WTC11 (cell line): ENCODE measurements around the gene NRROS. TPM values are rescaled to one million over a fixed set of nuclear protein-coding genes. Genes with fewer than 3 reads are reported as not detected.

ENCODE experiments used
- ATAC-seq: fragments of 200-7000 bp; cut with Tn5 transposase; 2 replicates; pipeline ENCODE4 v1.10.0; 2021; ENCODE audit warnings: mild to moderate bottlenecking, moderate library complexity
- CTCF ChIA-PET: fragments of 300-600 bp; sonication (Branson Sonifier 250); formaldehyde crosslinking; loops from one replicate; lab custom pipeline; 2021; ENCODE audit warnings: antibody characterized with exemption; lab: Charles Lee
- POLR2A ChIA-PET: fragments of 350-600 bp; sonication (Branson Sonifier 250); formaldehyde crosslinking; loops from one replicate; lab custom pipeline; 2021; ENCODE audit warnings: antibody characterized with exemption; lab: Charles Lee
- DNase-seq: peaks from one replicate; pipeline ENCODE4 v3.0.0; 2021; ENCODE audit warnings: low spot score
- H3K27ac Mint-ChIP-seq: 2 replicates; pipeline ENCODE4 v1.8.0; 2021; ENCODE audit warnings: mixed read lengths
- H3K27me3 Mint-ChIP-seq: 2 replicates; pipeline ENCODE4 v1.8.0; 2021; ENCODE audit warnings: low read depth, mild to moderate bottlenecking, moderate library complexity, mixed read lengths
- H3K36me3 Mint-ChIP-seq: 2 replicates; pipeline ENCODE4 v1.8.0; 2021; ENCODE audit warnings: mixed read lengths
- H3K4me1 Mint-ChIP-seq: 2 replicates; pipeline ENCODE4 v1.8.0; 2022; ENCODE audit warnings: mixed read lengths
- H3K4me3 Mint-ChIP-seq: 2 replicates; pipeline ENCODE4 v1.8.0; 2021; ENCODE audit warnings: mild to moderate bottlenecking, moderate library complexity, mixed read lengths
- H3K9me3 Mint-ChIP-seq: 2 replicates; pipeline ENCODE4 v1.8.0; 2021; ENCODE audit warnings: mixed read lengths
- AR ChIP-seq: fragments of 250-450 bp; sonication (Bioruptor Pico); IDR thresholded peaks from 2 replicates; pipeline ENCODE4 v1.9.0; 2021; ENCODE audit warnings: mild to moderate bottlenecking
- ATF6 ChIP-seq: sonication (generic); formaldehyde crosslinking; IDR thresholded peaks from 2 replicates; pipeline ENCODE4 v1.8.1; 2023; ENCODE audit warnings: mild to moderate bottlenecking, missing genetic modification reagents
- CREB1 ChIP-seq: sonication (generic); formaldehyde crosslinking; IDR thresholded peaks from 2 replicates; pipeline ENCODE4 v1.8.0; 2023; ENCODE audit warnings: mild to moderate bottlenecking, missing genetic modification reagents
- CREM ChIP-seq: sonication (generic); formaldehyde crosslinking; IDR thresholded peaks from 2 replicates; pipeline ENCODE4 v1.8.1; 2022; ENCODE audit warnings: mild to moderate bottlenecking, missing genetic modification reagents, moderate library complexity
- ESRRA ChIP-seq: sonication (generic); formaldehyde crosslinking; IDR thresholded peaks from 2 replicates; pipeline ENCODE4 v1.8.1; 2022; ENCODE audit warnings: mild to moderate bottlenecking, missing genetic modification reagents, borderline replicate concordance
- ETV6 ChIP-seq: sonication (generic); formaldehyde crosslinking; IDR thresholded peaks from 2 replicates; pipeline ENCODE4 v1.8.1; 2022; ENCODE audit warnings: mild to moderate bottlenecking, missing genetic modification reagents
- IRF2 ChIP-seq: sonication (generic); formaldehyde crosslinking; IDR thresholded peaks from 2 replicates; pipeline ENCODE4 v1.8.0; 2022; ENCODE audit warnings: low read depth, missing genetic modification reagents, borderline replicate concordance
- JUN ChIP-seq: sonication (generic); formaldehyde crosslinking; IDR thresholded peaks from 2 replicates; pipeline ENCODE4 v1.8.0; 2023; ENCODE audit warnings: mild to moderate bottlenecking, missing genetic modification reagents
- NR3C1 ChIP-seq: sonication (generic); formaldehyde crosslinking; conservative IDR thresholded peaks from 2 replicates; pipeline ENCODE4 v1.8.1; 2023; ENCODE audit warnings: low read depth, mild to moderate bottlenecking, missing genetic modification reagents
- RORB ChIP-seq: fragments of 250-450 bp; sonication (Bioruptor Pico); IDR thresholded peaks from 2 replicates; pipeline ENCODE4 v1.9.0; 2021; ENCODE audit warnings: mild to moderate bottlenecking
- SMAD4 ChIP-seq: sonication (generic); formaldehyde crosslinking; IDR thresholded peaks from 2 replicates; pipeline ENCODE4 v1.8.0; 2022; ENCODE audit warnings: mild to moderate bottlenecking, missing genetic modification reagents
- TEAD1 ChIP-seq: sonication (generic); formaldehyde crosslinking; IDR thresholded peaks from 2 replicates; pipeline ENCODE4 v1.8.0; 2022; ENCODE audit warnings: mild to moderate bottlenecking, missing genetic modification reagents
- ZNF263 ChIP-seq: sonication (generic); formaldehyde crosslinking; IDR thresholded peaks from 2 replicates; pipeline ENCODE4 v1.8.1; 2022; ENCODE audit warnings: low read depth, mild to moderate bottlenecking, moderate library complexity, missing genetic modification reagents
- ZNF416 ChIP-seq: fragments of 250-450 bp; sonication (Bioruptor Pico); IDR thresholded peaks from 2 replicates; pipeline ENCODE4 v1.9.0; 2021; ENCODE audit warnings: mild to moderate bottlenecking, inconsistent platforms
- total RNA-seq: library from RNA; stranded (reverse); gene quantifications from 3 replicates; pipeline ENCODE4 v1.2.3, GENCODE V29; 2021
- TF ChIP-seq, protein P1 (sequence below): sonication (generic); formaldehyde crosslinking; IDR thresholded peaks from 2 replicates; pipeline ENCODE4 v1.8.1; 2023; ENCODE audit warnings: mild to moderate bottlenecking, moderate library complexity, missing genetic modification reagents
- TF ChIP-seq, protein P2 (sequence below): sonication (generic); formaldehyde crosslinking; IDR thresholded peaks from 2 replicates; pipeline ENCODE4 v1.8.1; 2022; ENCODE audit warnings: low read depth, mild to moderate bottlenecking, moderate library complexity, missing genetic modification reagents, borderline replicate concordance
- TF ChIP-seq, protein P3 (sequence below): sonication (generic); formaldehyde crosslinking; IDR thresholded peaks from 2 replicates; pipeline ENCODE4 v1.8.0; 2022; ENCODE audit warnings: mild to moderate bottlenecking, missing genetic modification reagents
- TF ChIP-seq, protein P4 (sequence below): sonication (generic); formaldehyde crosslinking; IDR thresholded peaks from 2 replicates; pipeline ENCODE4 v1.8.0; 2023; ENCODE audit warnings: missing genetic modification reagents, mild to moderate bottlenecking, borderline replicate concordance

The NRROS gene
- total RNA-seq, 1 experiment from 2014 or later, result 3.1 TPM

DNA sequence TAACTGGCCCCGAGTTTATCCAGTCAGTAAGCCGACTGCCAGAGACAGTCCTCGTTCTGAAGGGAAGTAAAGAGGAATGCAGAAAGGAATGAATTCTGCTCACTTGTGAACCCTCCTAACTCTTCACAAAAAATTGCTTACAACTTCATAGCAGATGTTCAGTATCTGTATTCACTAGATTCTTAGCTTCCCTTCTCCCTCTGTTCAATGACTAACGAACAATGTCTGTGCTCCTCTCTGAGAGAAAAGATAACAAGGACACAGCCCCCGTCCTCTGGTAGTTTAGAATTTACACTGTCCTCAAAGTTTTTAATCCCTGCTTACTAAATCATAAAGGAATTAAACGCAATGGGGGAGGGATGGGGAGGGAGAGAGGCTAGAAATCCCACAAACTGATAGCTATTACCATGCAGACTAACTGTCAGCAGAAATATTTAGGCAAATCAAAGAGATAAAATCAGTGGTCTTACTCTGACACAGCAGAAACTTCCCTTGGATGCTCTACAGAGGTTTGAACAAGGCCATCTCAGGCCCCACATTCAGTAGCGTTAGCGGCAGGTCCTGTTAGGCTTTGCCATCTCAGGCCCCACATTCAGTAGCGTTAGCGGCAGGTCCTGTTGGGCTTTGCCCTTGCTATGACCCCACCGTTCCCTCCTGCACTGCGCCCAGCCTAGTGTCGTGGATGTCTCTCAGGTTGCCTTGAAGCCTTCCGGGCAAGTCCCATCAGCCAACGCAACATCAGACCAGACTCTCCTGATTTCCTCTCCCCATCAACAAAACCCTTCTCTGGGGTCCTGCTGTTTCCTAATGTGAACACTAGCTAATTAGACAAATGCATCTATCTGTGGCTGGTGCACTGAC, 23.4 kb downstream of the NRROS start:
- no peaks in the 10 kb centered on the region for H3K27me3 Mint-ChIP-seq
- DNase-seq, result no peak
- ChIA-PET POLR2A (interaction anchor here (1.2 kb wide), 1 partner anchor 30 kb away, joined by 3 read pairs; no protein-coding TSS in a partner anchor), CTCF (no interaction called here)
- H3K4me1 Mint-ChIP-seq, result peaks cover 21% of the 10 kb centered on the region
- no peak for ATAC-seq
- no peak overlapping the region for H3K4me3 Mint-ChIP-seq
- H3K36me3 Mint-ChIP-seq, result no peaks in the 10 kb centered on the region
- TF ChIP-seq AR (CRISPR knock-in tag), result no peak
- no peak for TF ChIP-seq JUN
- TF ChIP-seq SMAD4 (CRISPR knock-in tag), result no peak
- TF ChIP-seq, protein P1, sequence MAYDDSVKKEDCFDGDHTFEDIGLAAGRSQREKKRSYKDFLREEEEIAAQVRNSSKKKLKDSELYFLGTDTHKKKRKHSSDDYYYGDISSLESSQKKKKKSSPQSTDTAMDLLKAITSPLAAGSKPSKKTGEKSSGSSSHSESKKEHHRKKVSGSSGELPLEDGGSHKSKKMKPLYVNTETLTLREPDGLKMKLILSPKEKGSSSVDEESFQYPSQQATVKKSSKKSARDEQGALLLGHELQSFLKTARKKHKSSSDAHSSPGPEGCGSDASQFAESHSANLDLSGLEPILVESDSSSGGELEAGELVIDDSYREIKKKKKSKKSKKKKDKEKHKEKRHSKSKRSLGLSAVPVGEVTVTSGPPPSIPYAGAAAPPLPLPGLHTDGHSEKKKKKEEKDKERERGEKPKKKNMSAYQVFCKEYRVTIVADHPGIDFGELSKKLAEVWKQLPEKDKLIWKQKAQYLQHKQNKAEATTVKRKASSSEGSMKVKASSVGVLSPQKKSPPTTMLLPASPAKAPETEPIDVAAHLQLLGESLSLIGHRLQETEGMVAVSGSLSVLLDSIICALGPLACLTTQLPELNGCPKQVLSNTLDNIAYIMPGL (CRISPR knock-in tag), result no peak
- no peak for TF ChIP-seq CREB1
- TF ChIP-seq ZNF263 (CRISPR knock-in tag), result no peak
- no peak for TF ChIP-seq ATF6
- TF ChIP-seq, protein P2, sequence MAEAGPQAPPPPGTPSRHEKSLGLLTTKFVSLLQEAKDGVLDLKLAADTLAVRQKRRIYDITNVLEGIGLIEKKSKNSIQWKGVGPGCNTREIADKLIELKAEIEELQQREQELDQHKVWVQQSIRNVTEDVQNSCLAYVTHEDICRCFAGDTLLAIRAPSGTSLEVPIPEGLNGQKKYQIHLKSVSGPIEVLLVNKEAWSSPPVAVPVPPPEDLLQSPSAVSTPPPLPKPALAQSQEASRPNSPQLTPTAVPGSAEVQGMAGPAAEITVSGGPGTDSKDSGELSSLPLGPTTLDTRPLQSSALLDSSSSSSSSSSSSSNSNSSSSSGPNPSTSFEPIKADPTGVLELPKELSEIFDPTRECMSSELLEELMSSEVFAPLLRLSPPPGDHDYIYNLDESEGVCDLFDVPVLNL (CRISPR knock-in tag), result no peak
- TF ChIP-seq ETV6 (CRISPR knock-in tag), result no peak
- TF ChIP-seq, protein P3, sequence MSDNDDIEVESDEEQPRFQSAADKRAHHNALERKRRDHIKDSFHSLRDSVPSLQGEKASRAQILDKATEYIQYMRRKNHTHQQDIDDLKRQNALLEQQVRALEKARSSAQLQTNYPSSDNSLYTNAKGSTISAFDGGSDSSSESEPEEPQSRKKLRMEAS (CRISPR knock-in tag), result no peak
- TF ChIP-seq, protein P4, sequence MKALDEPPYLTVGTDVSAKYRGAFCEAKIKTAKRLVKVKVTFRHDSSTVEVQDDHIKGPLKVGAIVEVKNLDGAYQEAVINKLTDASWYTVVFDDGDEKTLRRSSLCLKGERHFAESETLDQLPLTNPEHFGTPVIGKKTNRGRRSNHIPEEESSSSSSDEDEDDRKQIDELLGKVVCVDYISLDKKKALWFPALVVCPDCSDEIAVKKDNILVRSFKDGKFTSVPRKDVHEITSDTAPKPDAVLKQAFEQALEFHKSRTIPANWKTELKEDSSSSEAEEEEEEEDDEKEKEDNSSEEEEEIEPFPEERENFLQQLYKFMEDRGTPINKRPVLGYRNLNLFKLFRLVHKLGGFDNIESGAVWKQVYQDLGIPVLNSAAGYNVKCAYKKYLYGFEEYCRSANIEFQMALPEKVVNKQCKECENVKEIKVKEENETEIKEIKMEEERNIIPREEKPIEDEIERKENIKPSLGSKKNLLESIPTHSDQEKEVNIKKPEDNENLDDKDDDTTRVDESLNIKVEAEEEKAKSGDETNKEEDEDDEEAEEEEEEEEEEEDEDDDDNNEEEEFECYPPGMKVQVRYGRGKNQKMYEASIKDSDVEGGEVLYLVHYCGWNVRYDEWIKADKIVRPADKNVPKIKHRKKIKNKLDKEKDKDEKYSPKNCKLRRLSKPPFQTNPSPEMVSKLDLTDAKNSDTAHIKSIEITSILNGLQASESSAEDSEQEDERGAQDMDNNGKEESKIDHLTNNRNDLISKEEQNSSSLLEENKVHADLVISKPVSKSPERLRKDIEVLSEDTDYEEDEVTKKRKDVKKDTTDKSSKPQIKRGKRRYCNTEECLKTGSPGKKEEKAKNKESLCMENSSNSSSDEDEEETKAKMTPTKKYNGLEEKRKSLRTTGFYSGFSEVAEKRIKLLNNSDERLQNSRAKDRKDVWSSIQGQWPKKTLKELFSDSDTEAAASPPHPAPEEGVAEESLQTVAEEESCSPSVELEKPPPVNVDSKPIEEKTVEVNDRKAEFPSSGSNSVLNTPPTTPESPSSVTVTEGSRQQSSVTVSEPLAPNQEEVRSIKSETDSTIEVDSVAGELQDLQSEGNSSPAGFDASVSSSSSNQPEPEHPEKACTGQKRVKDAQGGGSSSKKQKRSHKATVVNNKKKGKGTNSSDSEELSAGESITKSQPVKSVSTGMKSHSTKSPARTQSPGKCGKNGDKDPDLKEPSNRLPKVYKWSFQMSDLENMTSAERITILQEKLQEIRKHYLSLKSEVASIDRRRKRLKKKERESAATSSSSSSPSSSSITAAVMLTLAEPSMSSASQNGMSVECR (CRISPR knock-in tag), result no peak
- no peak for TF ChIP-seq IRF2 (CRISPR knock-in tag)
- TF ChIP-seq RORB, result no peak
- no peak for TF ChIP-seq TEAD1
- no peak for TF ChIP-seq CREM
- no peak for TF ChIP-seq NR3C1 (CRISPR knock-in tag)
- TF ChIP-seq ZNF416 (CRISPR knock-in tag), result no peak
- no peak for TF ChIP-seq ESRRA (CRISPR knock-in tag)
- no peak overlapping the region for H3K27ac Mint-ChIP-seq
- H3K9me3 Mint-ChIP-seq, result no peaks in the 10 kb centered on the region
